Stimulated activated CD4-positive, alpha-beta T cell treated with anti-CD3 and anti-CD28 coated beads, Interleukin-2, amount 100 ng/mL, for 48 hours (primary cell): Measurements from ENCODE around the gene ARFGAP2.
"Not testable (repeated sequence)": the region's sequence is repeated elsewhere in the genome, so short reads cannot be mapped to it uniquely, and the experiment has no call there.

ENCODE experiments used
- DNase-seq, 2 donors: peaks; one replicate each; pipeline ENCODE4 v3.0.0-alpha.2; 2020

The ARFGAP2 gene

GRCh38 chr11:47176328-47177228 is at the start of gene ARFGAP2:
ARFGAP2 (minus strand) TSS chr11:47176879; CDS start chr11:47176853, 26 bp downstream.
- peak; percentile 93 to 95 for DNase-seq

GRCh38 chr11:47225552-47226400 is 49.1 kb upstream of the ARFGAP2 start:
- no peak for DNase-seq

DNA sequence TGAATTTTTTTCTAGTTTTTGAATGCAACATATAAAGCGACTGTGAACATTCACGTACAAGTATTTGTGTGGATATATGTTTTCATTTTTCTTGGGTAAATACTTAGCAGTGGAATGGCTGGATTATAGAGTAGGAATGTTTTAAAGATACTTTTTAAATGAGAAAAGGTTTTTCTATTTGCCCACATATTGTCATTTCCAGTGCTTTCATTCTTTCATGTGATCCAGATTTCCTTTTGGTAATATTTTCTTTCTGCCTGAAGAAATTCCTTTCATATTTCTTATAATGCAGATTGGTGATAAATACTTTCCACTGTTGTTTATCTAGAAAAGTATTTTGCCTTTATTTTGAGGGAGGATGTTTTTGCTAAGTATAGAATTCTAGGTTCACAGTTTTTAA is 46.0 kb upstream of the ARFGAP2 start:
- no peak for DNase-seq

GRCh38 chr11:47220401-47220821 is 43.7 kb upstream of the ARFGAP2 start:
- no peak for DNase-seq

- peak; percentile 47 to 56 for DNase-seq
Observed at GRCh38 chr11:47216121-47216798, 39.6 kb upstream of the ARFGAP2 start.

GRCh38 chr11:47215366-47215910 is 38.8 kb upstream of the ARFGAP2 start:
- no peak for DNase-seq

DNA sequence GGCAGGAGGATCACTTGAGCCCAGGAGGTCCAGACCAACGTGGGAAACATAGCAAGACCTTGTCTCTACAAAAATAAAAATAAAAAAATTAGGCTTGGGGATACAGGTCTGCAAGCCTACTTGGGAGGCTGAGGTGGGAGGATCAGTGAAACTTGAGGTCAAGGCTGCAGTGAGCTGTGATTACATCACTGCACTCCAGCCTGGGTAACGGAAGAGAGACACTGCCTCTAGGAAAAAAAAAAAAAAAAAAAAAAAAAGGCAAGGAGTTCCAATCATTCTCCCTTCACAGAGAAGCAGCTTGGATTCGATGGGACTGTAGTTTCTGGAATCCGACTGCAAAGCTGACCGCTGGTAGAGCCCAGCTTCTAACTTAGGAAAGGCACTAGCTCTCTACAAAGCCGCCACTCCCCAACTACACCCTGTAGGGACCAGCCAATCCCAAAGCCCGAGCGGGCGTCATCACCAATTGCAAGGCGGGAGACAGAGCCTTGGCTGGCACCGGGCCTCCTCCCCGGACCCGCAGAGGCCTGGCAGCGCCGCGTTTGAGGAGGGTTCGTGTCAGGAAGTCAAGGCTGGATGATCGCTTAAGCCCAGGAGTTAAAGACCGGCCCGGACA is 37.4 kb upstream of the ARFGAP2 start:
- peak; percentile 76 to 79 for DNase-seq

DNA sequence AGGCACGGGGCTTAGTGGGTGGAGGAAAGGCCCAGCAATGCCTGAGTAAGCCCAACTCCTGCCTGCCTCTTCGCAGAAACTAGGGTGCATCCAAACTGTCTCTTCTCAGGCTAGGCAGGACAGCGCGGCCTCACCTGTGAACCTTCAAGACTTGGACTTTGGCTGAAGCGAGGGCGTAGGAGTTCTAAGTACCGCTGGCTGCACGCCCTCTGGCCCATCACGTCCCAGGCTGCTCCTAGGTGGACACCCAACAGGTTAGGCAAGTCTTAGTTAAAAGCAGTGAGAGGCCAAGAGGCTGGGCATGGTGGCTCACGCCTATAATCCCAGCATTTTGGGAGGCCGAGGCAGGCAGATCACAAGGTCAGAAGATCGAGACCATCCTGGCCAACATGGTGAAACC is 36.3 kb upstream of the ARFGAP2 start:
- no peak for DNase-seq

GRCh38 chr11:47208628-47209027 is 31.9 kb upstream of the ARFGAP2 start:
- no peak for DNase-seq

DNA sequence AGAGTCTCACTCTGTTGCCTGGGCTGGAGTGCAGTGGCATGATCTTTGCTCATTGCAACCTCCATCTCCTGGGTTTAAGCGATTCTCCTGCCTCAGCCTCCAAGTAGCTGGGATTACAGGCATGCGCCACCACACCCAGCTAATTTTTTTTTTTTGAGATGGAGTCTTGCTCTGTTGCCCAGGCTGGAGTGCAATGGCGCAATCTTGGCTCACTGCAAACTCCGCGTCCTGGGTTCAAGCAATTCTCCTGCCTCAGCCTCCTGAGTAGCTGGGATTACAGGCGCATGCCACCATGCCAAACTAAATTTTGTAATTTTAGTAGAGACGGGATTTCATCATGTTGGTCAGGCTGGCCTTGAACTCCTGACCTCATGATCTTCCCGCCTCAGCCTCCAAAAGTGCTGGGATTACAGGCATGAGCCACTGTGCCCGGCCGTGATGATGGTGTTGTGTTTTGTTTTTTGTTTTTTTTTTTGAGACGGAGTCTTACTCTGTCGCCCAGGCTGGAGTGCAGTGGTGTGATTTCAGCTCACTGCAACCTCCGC is 31.4 kb upstream of the ARFGAP2 start:
- not testable (repeated sequence) for DNase-seq

DNA sequence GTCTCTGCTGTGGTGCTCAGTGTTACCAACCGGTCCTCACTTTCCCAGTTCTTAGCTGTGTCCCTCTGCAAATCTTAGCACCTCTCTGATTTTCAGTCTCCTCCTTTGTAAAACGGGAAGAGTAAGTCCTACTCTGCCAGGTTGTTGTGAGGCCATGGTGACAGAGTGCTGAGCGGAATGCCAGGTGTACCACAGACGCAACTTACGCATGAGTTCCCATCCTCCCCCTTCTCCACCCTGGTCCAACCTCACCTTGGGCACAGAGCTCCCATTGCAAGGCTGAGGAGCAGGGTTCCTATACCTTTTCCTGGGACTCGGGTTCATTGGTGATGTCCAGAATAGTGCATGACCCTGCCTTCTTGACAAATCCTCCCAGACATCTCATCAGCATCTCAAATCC is 30.8 kb upstream of the ARFGAP2 start:
- DNase-seq: no peak

DNA sequence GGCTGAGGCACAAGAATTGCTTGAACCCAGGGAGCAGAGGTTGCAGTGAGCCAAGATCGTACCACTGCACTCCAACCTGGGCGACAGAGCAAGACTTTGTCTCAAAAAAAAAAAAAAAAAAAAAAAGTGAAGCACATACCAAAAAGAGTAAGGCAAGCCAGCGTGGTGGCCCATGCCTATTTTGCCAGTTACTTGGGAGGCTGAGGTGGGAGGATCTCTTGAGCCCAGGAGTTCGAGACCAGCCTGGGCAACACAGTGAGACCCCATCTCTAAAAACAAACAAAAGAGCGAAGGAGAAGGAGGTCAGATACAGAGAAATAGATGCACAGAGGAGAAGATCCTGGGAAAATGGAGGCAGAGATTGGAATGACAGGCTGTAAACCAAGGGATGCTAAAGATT is 29.9 kb upstream of the ARFGAP2 start:
- not testable (repeated sequence) for DNase-seq

GRCh38 chr11:47204637-47204989 is 27.9 kb upstream of the ARFGAP2 start:
- no peak for DNase-seq

DNA sequence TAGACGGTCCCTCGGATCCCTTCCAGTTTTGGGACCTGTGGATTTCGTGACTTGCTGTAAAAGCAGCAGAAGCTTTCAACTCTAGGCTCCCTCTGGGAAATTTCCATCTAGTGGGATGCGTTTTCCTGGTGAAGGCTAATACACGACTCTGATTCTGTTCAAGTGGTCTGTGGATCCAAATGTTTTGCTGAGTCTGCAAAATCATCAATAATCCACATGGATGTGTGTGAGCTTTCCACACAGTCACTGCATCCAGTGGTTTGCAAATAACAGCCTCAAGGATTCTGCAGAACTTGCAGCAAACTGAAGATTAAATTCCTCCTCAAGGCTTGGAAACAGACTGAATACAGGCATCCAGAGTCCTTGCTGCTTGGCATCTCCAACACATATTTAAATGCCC is 25.9 kb upstream of the ARFGAP2 start:
- DNase-seq: no peak

DNA sequence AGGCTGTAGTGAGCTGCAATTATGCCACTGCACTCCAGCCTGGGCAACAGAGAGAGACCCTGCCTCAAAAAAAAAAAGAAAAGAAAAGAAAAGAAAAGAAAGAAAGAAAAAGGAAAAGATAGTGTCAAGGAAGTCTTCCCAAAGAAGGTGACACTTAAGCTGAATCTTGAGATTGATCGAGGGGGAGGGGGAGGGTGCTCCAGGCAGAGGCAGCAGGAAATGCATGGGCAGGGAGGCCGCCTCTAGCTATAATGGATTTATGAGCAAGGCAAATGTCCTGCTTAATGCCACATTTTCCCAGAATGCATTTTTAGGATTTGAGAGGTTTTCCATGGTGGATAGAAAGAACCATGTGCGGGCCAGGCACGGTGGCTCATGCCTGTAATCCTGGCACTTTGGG is 24.3 kb upstream of the ARFGAP2 start:
- DNase-seq: no peak

- not testable (repeated sequence) for DNase-seq
Observed at GRCh38 chr11:47198161-47198560, 21.5 kb upstream of the ARFGAP2 start.

DNA sequence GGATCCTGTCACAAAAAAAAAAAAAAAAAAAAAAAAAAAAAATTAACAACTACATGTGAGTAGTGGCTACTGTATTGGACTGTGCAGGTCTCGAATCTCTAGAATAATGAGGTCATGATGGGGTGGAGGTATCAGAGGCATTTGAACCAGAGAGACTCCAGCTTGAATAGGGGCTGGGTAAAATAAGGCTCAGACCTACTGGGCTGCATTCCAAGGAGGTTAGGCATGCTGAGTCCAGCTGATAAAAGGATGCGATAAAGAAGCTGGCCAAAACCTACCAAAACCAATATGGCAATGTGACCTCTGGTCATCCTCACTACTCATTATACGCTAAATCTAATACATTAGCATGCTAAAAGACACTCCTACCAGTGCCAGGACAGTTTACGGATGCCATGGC is 15.4 kb upstream of the ARFGAP2 start:
- no peak for DNase-seq

GRCh38 chr11:47191137-47191536 is 14.5 kb upstream of the ARFGAP2 start:
- not testable (repeated sequence) for DNase-seq

DNA sequence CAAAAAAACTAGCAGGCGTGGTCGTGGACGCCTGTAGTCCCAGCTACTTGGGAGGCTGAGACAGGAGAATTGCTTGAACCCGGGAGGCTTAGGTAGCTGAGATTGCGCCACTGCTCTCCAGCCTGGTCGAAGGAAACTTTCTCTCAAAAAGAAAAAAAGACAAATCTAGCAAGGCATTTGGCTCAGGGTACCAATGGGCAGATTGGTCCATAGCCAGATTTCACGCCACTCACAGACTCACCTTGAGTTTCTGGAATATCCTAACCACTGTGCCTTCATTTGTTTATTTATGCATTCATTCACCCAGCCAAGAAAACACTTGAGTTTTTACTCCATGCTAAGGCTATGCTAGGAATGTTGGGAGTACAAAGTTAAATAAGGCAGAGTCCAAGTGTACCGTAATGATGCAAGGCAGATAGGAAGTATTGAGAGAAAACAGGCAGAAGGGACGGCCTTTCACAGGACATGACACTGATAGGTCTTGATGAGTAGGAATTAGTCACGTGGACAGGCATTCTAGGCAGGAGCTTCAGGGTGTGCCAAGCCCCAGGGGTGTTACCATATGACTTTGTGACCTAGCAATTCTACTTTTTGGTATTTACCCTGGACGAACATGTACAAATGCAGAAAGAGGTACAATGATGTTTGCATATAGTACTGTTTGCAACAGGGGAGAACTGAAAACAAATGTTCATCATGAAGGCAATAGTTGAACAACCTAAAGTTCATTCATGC is 12.6 kb upstream of the ARFGAP2 start:
- DNase-seq: no peak

DNA sequence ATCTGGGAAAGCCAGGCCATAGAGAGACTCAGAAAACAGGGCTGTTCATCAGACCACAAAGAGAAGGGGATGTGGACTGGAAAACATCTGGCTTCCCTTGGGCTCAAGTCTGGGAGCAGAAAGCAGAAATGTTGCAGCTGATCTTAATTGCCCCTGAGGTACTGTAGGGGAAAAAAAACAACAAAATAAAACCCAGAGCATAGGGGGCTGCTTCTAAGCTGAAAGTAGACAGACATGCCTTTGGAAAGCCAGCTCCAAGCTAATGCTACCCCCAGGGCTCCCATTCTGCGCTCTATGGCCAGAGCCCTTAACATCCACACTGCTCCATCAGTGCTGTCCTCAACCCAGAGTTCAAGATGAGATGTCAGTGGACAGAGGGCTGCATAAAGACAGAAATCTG is 11.6 kb upstream of the ARFGAP2 start:
- DNase-seq: no peak

DNA sequence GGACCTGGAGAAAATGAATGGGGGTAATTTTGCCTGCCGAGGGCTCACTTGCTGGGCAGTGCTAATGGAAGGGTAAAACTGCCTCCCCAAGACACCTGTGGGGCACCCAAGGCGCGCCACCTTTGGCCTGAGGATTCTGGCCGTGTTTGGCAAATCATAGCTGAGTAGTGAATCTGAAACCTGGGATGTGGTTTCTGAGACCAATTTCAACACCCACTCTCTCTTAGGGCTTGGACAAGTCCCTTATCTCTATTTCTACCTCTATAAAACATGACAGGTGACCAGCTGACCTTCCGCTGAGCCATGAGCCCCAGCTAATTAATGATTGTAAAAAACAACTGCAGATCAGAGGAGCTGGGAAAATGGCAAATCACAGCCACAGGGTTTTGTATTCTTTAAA is 11.0 kb upstream of the ARFGAP2 start:
- no peak for DNase-seq
